Activated naive CD8-positive, alpha-beta T cell treated with anti-CD3 and anti-CD28 coated beads, Interleukin-2, amount 50 U/mL, for 24 hours (primary cell): ENCODE measurements around the gene STXBP2.
A peak's percentile ranks its signal among the peaks of the same experiment; 100 is the strongest.
"Not testable (repeated sequence)": the region's sequence is repeated elsewhere in the genome, so short reads cannot be mapped to it uniquely, and the experiment has no call there.

Experiments
- ATAC-seq: fragments of 150-1000 bp; cut with Tn5 transposase; one replicate; pipeline ENCODE4 v1.10.0; 2021
- DNase-seq: peaks from one replicate; pipeline ENCODE4 v3.0.0; 2021
- H3K27ac Mint-ChIP-seq: one replicate; pipeline ENCODE4 v1.8.0; 2021; ENCODE audit warnings: mild to moderate bottlenecking, mixed read lengths
- H3K27me3 Mint-ChIP-seq: one replicate; pipeline ENCODE4 v1.8.0; 2021; ENCODE audit warnings: mixed read lengths
- H3K36me3 Mint-ChIP-seq: one replicate; pipeline ENCODE4 v1.8.0; 2021; ENCODE audit warnings: low read depth, mixed read lengths
- H3K4me1 Mint-ChIP-seq: one replicate; pipeline ENCODE4 v1.8.0; 2021; ENCODE audit warnings: mixed read lengths
- H3K4me3 Mint-ChIP-seq: one replicate; pipeline ENCODE4 v1.8.0; 2021; ENCODE audit warnings: mild to moderate bottlenecking, moderate library complexity, mixed read lengths
- H3K9me3 Mint-ChIP-seq: one replicate; pipeline ENCODE4 v1.8.0; 2021; ENCODE audit warnings: mixed read lengths

The STXBP2 gene

GRCh38 chr19:7636317-7636690 is 606 bp upstream of the STXBP2 start:
- DNase-seq (no peak), ATAC-seq (no peak)
- peak overlapping the region; percentile 86 for H3K27ac Mint-ChIP-seq
- no peaks in the 10 kb centered on the region for H3K27me3 Mint-ChIP-seq
- H3K4me1 Mint-ChIP-seq = peaks cover 28% of the 10 kb centered on the region
- H3K4me3 Mint-ChIP-seq = peak overlapping the region; percentile 81
- H3K36me3 Mint-ChIP-seq = peaks cover 9% of the 10 kb centered on the region
- no peaks in the 10 kb centered on the region for H3K9me3 Mint-ChIP-seq

- H3K27me3 Mint-ChIP-seq = no peaks in the 10 kb centered on the region
- no peaks in the 10 kb centered on the region for H3K9me3 Mint-ChIP-seq
- ATAC-seq (no peak), DNase-seq (no peak)
- H3K4me3 Mint-ChIP-seq = peak overlapping the region; percentile 81
- H3K4me1 Mint-ChIP-seq = peaks cover 28% of the 10 kb centered on the region
- H3K27ac Mint-ChIP-seq = peak overlapping the region; percentile 35
- peaks cover 9% of the 10 kb centered on the region for H3K36me3 Mint-ChIP-seq
These were observed 705 bp downstream of the STXBP2 start for GRCh38 chr19:7637374-7638256.

- no peak overlapping the region for H3K27ac Mint-ChIP-seq
- DNase-seq (no peak), ATAC-seq (no peak)
- H3K27me3 Mint-ChIP-seq = no peaks in the 10 kb centered on the region
- H3K9me3 Mint-ChIP-seq = no peaks in the 10 kb centered on the region
- peak overlapping the region; percentile 26 for H3K4me3 Mint-ChIP-seq
- peaks cover 28% of the 10 kb centered on the region for H3K4me1 Mint-ChIP-seq
- peaks cover 8% of the 10 kb centered on the region for H3K36me3 Mint-ChIP-seq
These were observed 2.0 kb downstream of the STXBP2 start for GRCh38 chr19:7638802-7639465.

GRCh38 chr19:7639863-7640348 is 3.0 kb downstream of the STXBP2 start:
- no peak for DNase-seq
- Mint-ChIP-seq H3K9me3 (no peaks in the 10 kb centered on the region), H3K27ac (no peak overlapping the region), H3K4me3 (no peak overlapping the region), H3K4me1 (peaks cover 28% of the 10 kb centered on the region), H3K27me3 (no peaks in the 10 kb centered on the region), H3K36me3 (peaks cover 8% of the 10 kb centered on the region)
- ATAC-seq = no peak

DNA sequence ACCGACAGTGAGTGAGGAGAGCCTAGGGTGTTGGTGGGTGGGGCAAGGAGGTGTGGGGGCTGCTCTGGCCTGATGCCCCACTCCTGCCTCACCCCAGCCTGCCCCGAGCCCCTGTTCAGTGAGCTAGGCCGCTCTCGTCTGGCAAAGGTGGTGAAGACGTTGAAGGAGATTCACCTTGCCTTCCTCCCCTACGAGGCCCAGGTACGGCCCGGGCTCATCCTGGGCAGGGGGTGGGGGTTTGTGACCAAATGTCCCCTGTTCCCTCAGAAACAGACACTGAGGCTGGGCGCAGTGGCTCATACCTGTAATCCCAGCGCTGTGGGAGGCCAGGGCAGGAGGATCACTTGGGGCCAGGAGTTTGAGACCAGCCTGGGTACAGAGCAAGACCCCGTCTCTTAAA is 3.9 kb downstream of the STXBP2 start:
- Mint-ChIP-seq H3K4me3 (no peak overlapping the region), H3K36me3 (peaks cover 8% of the 10 kb centered on the region), H3K9me3 (no peaks in the 10 kb centered on the region), H3K4me1 (peaks cover 28% of the 10 kb centered on the region), H3K27ac (no peak overlapping the region), H3K27me3 (no peaks in the 10 kb centered on the region)
- no peak for ATAC-seq
- DNase-seq = no peak

GRCh38 chr19:7641290-7642276 is 4.7 kb downstream of the STXBP2 start:
- Mint-ChIP-seq H3K4me1 (peaks cover 24% of the 10 kb centered on the region), H3K36me3 (peaks cover 8% of the 10 kb centered on the region), H3K27ac (no peak overlapping the region), H3K4me3 (no peak overlapping the region), H3K27me3 (no peaks in the 10 kb centered on the region), H3K9me3 (no peaks in the 10 kb centered on the region)
- ATAC-seq (no peak), DNase-seq (no peak)

GRCh38 chr19:7642295-7643030 is 5.6 kb downstream of the STXBP2 start:
- Mint-ChIP-seq H3K9me3 (no peaks in the 10 kb centered on the region), H3K4me1 (peaks cover 21% of the 10 kb centered on the region), H3K36me3 (peaks cover 8% of the 10 kb centered on the region), H3K4me3 (no peak overlapping the region), H3K27ac (no peak overlapping the region), H3K27me3 (no peaks in the 10 kb centered on the region)
- no peak for DNase-seq
- no peak for ATAC-seq

DNA sequence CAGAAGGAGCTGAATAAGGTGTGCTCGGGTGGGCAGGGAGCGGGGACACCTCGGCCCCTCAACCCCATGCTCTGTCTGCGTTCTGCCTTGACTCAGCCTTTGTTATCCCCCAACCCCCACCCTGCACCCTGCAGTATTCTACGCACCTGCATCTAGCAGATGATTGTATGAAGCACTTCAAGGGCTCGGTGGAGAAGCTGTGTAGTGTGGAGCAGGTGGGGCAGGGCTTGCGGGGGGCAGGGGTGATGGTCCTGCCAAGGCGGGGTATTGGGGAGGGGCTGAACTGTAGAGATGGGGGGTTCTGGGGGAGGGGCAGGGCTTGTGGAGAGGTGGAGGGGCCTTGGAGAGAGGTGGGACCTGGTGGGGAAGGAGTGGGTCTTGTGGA is 6.1 kb downstream of the STXBP2 start:
- peaks cover 8% of the 10 kb centered on the region for H3K36me3 Mint-ChIP-seq
- H3K4me1 Mint-ChIP-seq = peaks cover 17% of the 10 kb centered on the region
- no peak overlapping the region for H3K27ac Mint-ChIP-seq
- H3K4me3 Mint-ChIP-seq = no peak overlapping the region
- H3K9me3 Mint-ChIP-seq = no peaks in the 10 kb centered on the region
- no peaks in the 10 kb centered on the region for H3K27me3 Mint-ChIP-seq
- no peak for DNase-seq
- ATAC-seq = no peak

DNA sequence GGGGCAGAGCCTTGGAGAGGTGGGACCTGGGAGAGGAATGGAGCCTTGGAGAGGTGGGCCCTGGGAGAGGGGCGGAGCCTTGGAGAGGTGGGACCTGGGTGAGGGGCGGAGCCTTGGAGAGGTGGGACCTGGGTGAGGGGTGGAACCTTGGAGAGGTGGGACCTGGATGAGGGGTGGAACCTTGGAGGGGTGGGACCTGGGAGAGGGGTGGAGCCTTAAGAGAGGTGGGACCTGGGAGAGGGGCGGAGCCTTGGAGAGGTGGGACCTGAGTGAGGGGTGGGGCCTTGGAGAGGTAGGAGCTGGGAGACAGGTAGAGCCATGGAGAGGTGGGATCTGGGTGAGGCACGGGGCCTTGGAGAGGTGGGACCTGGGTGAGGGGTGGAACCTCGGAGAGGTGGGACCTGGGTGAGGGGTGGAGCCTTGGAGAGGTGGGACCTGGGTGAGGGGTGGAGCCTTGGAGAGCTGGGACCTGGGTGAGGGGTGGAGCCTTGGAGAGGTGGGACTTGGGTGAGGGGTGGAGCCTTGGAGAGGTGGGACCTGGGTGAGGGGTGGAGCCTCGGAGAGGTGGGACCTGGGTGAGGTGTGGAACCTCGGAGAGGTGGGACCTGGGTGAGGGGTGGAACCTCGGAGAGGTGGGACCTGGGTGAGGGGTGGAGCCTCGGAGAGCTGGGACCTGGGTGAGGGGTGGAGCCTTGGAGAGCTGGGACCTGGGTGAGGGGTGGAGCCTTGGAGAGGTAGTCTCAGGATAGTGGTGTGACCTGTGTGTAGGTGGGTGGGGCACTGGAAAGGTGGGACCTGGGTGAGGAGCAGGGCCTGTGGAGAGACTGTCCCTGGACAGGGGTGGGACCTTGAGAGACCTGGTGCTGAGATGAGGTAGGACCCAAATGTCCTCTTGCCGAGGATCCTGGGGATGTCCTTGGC is 7.0 kb downstream of the STXBP2 start:
- H3K4me3 Mint-ChIP-seq, H3K9me3 Mint-ChIP-seq, H3K27ac Mint-ChIP-seq, ATAC-seq, H3K36me3 Mint-ChIP-seq, H3K27me3 Mint-ChIP-seq: not testable (repeated sequence)
- H3K4me1 Mint-ChIP-seq = peaks cover 13% of the 10 kb centered on the region
- DNase-seq = peak; percentile 34

DNA sequence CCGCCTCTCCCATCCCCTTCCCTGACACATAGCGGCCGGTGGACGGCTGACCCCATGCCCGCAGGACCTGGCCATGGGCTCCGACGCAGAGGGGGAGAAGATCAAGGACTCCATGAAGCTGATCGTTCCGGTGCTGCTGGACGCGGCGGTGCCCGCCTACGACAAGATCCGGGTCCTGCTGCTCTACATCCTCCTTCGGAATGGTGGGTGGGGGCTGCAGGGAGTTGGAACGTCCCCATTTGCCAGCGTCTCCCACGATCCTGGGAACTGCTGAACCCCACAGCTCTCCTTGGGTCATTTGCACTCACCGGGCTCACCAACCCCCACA is 7.6 kb downstream of the STXBP2 start:
- DNase-seq (no peak), ATAC-seq (no peak)
- H3K9me3 Mint-ChIP-seq = no peaks in the 10 kb centered on the region
- H3K4me1 Mint-ChIP-seq = peaks cover 11% of the 10 kb centered on the region
- H3K27ac Mint-ChIP-seq = no peak overlapping the region
- H3K36me3 Mint-ChIP-seq = peaks cover 8% of the 10 kb centered on the region
- H3K4me3 Mint-ChIP-seq = no peak overlapping the region
- no peaks in the 10 kb centered on the region for H3K27me3 Mint-ChIP-seq

- Mint-ChIP-seq H3K4me3 (no peak overlapping the region), H3K9me3 (no peaks in the 10 kb centered on the region), H3K4me1 (peaks cover 4% of the 10 kb centered on the region), H3K36me3 (peaks cover 4% of the 10 kb centered on the region), H3K27me3 (no peaks in the 10 kb centered on the region), H3K27ac (no peak overlapping the region)
- no peak for ATAC-seq
- DNase-seq = no peak
These were observed 8.3 kb downstream of the STXBP2 start for GRCh38 chr19:7645163-7645562.

- Mint-ChIP-seq H3K4me3 (no peak overlapping the region), H3K27me3 (no peaks in the 10 kb centered on the region), H3K36me3 (no peaks in the 10 kb centered on the region), H3K27ac (no peak overlapping the region), H3K4me1 (peaks cover 3% of the 10 kb centered on the region), H3K9me3 (no peaks in the 10 kb centered on the region)
- ATAC-seq = no peak
- DNase-seq = no peak
These were observed 8.9 kb downstream of the STXBP2 start for GRCh38 chr19:7645656-7646425.

DNA sequence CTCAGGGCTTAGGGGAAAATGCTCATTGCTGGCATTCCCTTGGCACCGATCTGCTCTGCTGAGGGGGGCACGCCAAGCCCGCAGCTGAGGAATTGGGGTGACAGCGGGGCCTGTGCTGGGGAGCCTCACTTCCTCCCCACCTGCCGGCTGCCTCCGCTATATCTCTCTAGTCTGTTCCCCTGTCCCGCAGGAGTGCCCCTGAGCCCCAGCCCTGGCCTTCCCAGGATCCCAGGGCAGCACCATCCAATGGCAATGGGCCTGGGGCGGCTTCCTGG is 9.5 kb downstream of the STXBP2 start:
- no peak overlapping the region for H3K4me3 Mint-ChIP-seq
- H3K9me3 Mint-ChIP-seq = no peaks in the 10 kb centered on the region
- H3K27me3 Mint-ChIP-seq = peaks cover 2% of the 10 kb centered on the region
- H3K4me1 Mint-ChIP-seq = peaks cover 3% of the 10 kb centered on the region
- no peak for ATAC-seq
- H3K36me3 Mint-ChIP-seq = no peaks in the 10 kb centered on the region
- no peak for DNase-seq
- H3K27ac Mint-ChIP-seq = no peak overlapping the region
